HepG2 (cell line): Measurements from ENCODE around the gene NPHS1. TPM values are rescaled to one million over a fixed set of nuclear protein-coding genes. Genes with fewer than 3 reads are reported as not detected.

Experiments used
- DNMT1 ChIP-seq: sonication (generic); formaldehyde crosslinking; IDR thresholded peaks from 2 replicates; pipeline ENCODE4 v1.5.1; 2020; ENCODE audit warnings: mild to moderate bottlenecking, missing genetic modification reagents
- GMEB1 ChIP-seq: sonication (generic); formaldehyde crosslinking; IDR thresholded peaks from 2 replicates; pipeline ENCODE4 v1.5.1; 2020; ENCODE audit warnings: missing genetic modification reagents, mild to moderate bottlenecking, borderline replicate concordance
- KDM2A ChIP-seq: sonication (generic); formaldehyde crosslinking; IDR thresholded peaks from 2 replicates; pipeline ENCODE4 v1.4.0; 2020; ENCODE audit warnings: low read depth, missing genetic modification reagents, borderline replicate concordance
- PRDM4 ChIP-seq: sonication (generic); formaldehyde crosslinking; IDR thresholded peaks from 2 replicates; pipeline ENCODE4 v1.9.0; 2021; ENCODE audit warnings: missing genetic modification reagents, borderline replicate concordance
- SIX4 ChIP-seq: sonication (generic); formaldehyde crosslinking; IDR thresholded peaks from 2 replicates; pipeline ENCODE4 v1.4.0; 2020; ENCODE audit warnings: missing genetic modification reagents
- SNAPC5 ChIP-seq: sonication (generic); formaldehyde crosslinking; IDR thresholded peaks from 2 replicates; pipeline ENCODE4 v1.8.1; 2023; ENCODE audit warnings: mild to moderate bottlenecking, missing genetic modification reagents, borderline replicate concordance
- TCF7L2 ChIP-seq: IDR thresholded peaks from 2 replicates; pipeline ENCODE4 v1.6.1; 2011; ENCODE audit warnings: mild to moderate bottlenecking, low read depth, low read length, moderate library complexity
- THYN1 ChIP-seq: sonication (generic); formaldehyde crosslinking; IDR thresholded peaks from 2 replicates; pipeline ENCODE4 v1.8.1; 2023; ENCODE audit warnings: low read depth, mild to moderate bottlenecking, moderate library complexity, missing genetic modification reagents, borderline replicate concordance
- USF2 ChIP-seq, 2 experiments: sonication (generic) in 1 of 2; formaldehyde crosslinking in 1 of 2; IDR thresholded peaks; 2 replicates each; pipeline versions ENCODE4 v1.5.1 to v1.6.1; 2011 to 2020; ENCODE audit warnings: borderline replicate concordance in 1 of 2, low read depth in 1 of 2, low read length in 1 of 2, mild to moderate bottlenecking in 1 of 2, missing genetic modification reagents in 1 of 2, moderate library complexity in 1 of 2
- ZNF501 ChIP-seq: sonication (generic); formaldehyde crosslinking; IDR thresholded peaks from 2 replicates; pipeline ENCODE4 v1.5.1; 2020; ENCODE audit warnings: mild to moderate bottlenecking, moderate library complexity, missing genetic modification reagents
- ZNF646 ChIP-seq: sonication (generic); formaldehyde crosslinking; IDR thresholded peaks from 2 replicates; pipeline ENCODE4 v1.9.0; 2021; ENCODE audit warnings: mild to moderate bottlenecking, missing genetic modification reagents
- polyA plus RNA-seq, 8 experiments: library from polyadenylated mRNA; depleted of rRNA in 3 of 8; stranded (reverse) in 7 of 8; unstranded in 1 of 8; fragments of >200 nt; fragmentation: Illumina TruSeq in 4 of 8; extraction: Trizol in 4 of 8; gene quantifications; 2 replicates each; pipeline versions ENCODE4 v1.2.1 to v1.2.3, GENCODE V29; 2011 to 2016; ENCODE audit warnings: low read depth in 4 of 8, missing spikeins in 1 of 8, mixed read lengths in 1 of 8; ENCODE audit not compliant: insufficient read depth in 1 of 8
- total RNA-seq, 5 experiments: library from RNA; depleted of rRNA; stranded (reverse); fragments of >200 nt; fragmentation: Illumina TruSeq; extraction: Trizol; gene quantifications; 2 replicates each; pipeline ENCODE4 v1.2.3, GENCODE V29; 2016; ENCODE audit warnings: low read depth in 1 of 5

NPHS1 gene
- total and polyA plus RNA-seq, 2 of the 13 experiments (the other 11 are each of a cell fraction or from before 2014, with no cell fraction given) = not detected

- TF ChIP-seq USF2 (IDR thresholded peaks at IDR 0.05; ENCODE audit: low read depth, low read length) (no peak), USF2 (CRISPR knock-in tag; IDR thresholded peaks at IDR 0.05; ENCODE audit: borderline replicate concordance) (no peak), GMEB1 (CRISPR knock-in tag) (no peak), SIX4 (no peak), ZNF501 (CRISPR knock-in tag) (no peak), TCF7L2 (no peak), PRDM4 (CRISPR knock-in tag) (no peak), ZNF646 (CRISPR knock-in tag) (no peak), THYN1 (no peak), SNAPC5 (no peak), DNMT1 (CRISPR knock-in tag) (no peak), KDM2A (CRISPR knock-in tag) (no peak)
Observed at GRCh38 chr19:35783469-35784434, 68.6 kb downstream of the NPHS1 start (continued).
